GM23248 (cell line): ENCODE measurements around the gene FRS3. TPM values are rescaled to one million over a fixed set of nuclear protein-coding genes. Genes with fewer than 3 reads are reported as not detected.

Source experiments
- DNase-seq: peaks from one replicate; pipeline ENCODE4 v3.0.0-alpha.2; 2015
- H2AFZ ChIP-seq: fragments of 200-600 bp; sonication (generic); 2 replicates; pipeline ENCODE4 v1.6.1; 2016; ENCODE audit warnings: antibody characterized with exemption
- H3F3A ChIP-seq: fragments of 200-600 bp; sonication (generic); 2 replicates; pipeline ENCODE4 v1.6.1; 2016; ENCODE audit warnings: mild to moderate bottlenecking, antibody characterized with exemption, mixed run types; ENCODE audit not compliant: insufficient read depth
- H3K27ac ChIP-seq: fragments of 200-600 bp; sonication (generic); 2 replicates; pipeline ENCODE4 v1.5.1; 2016; ENCODE audit warnings: mild to moderate bottlenecking
- H3K27me3 ChIP-seq: fragments of 200-600 bp; sonication (generic); replicated peaks from 2 replicates; pipeline ENCODE4 v1.6.1; 2016; ENCODE audit warnings: mild to moderate bottlenecking; ENCODE audit not compliant: insufficient read depth
- H3K36me3 ChIP-seq: fragments of 200-600 bp; sonication (generic); 2 replicates; pipeline ENCODE4 v1.6.1; 2016; ENCODE audit warnings: low read depth, mild to moderate bottlenecking
- H3K4me1 ChIP-seq: fragments of 200-600 bp; sonication (generic); 2 replicates; pipeline ENCODE4 v1.6.1; 2016; ENCODE audit warnings: mild to moderate bottlenecking; ENCODE audit not compliant: insufficient read depth
- H3K4me2 ChIP-seq: fragments of 200-600 bp; sonication (generic); one replicate; pipeline ENCODE4 v1.6.1; 2016; ENCODE audit warnings: mild to moderate bottlenecking; ENCODE audit not compliant: unreplicated experiment
- H3K4me3 ChIP-seq: fragments of 200-600 bp; sonication (generic); 2 replicates; pipeline ENCODE4 v1.5.1; 2016; ENCODE audit warnings: mild to moderate bottlenecking
- H3K79me2 ChIP-seq: fragments of 200-600 bp; sonication (generic); 2 replicates; pipeline ENCODE4 v1.6.1; 2016; ENCODE audit warnings: mild to moderate bottlenecking; ENCODE audit not compliant: insufficient read depth
- H3K9ac ChIP-seq: fragments of 200-600 bp; sonication (generic); 2 replicates; pipeline ENCODE4 v1.6.1; 2016; ENCODE audit warnings: mild to moderate bottlenecking
- H3K9me2 ChIP-seq: fragments of 200-600 bp; sonication (generic); 2 replicates; pipeline ENCODE4 v1.6.1; 2016; ENCODE audit warnings: mixed run types, mild to moderate bottlenecking, moderate library complexity; ENCODE audit not compliant: insufficient read depth
- H3K9me3 ChIP-seq: fragments of 200-600 bp; sonication (generic); one replicate; pipeline ENCODE4 v1.6.1; 2017; ENCODE audit warnings: low read depth
- H4K20me1 ChIP-seq: fragments of 200-600 bp; sonication (generic); 2 replicates; pipeline ENCODE4 v1.6.0; 2016; ENCODE audit not compliant: insufficient read depth
- EZH2 ChIP-seq: fragments of 200-600 bp; sonication (generic); IDR thresholded peaks from 2 replicates; pipeline ENCODE4 v1.6.1; 2018; ENCODE audit warnings: antibody characterized with exemption, mild to moderate bottlenecking; ENCODE audit not compliant: insufficient read depth, poor library complexity, severe bottlenecking
- EZH2phosphoT487 ChIP-seq: fragments of 200-600 bp; sonication (generic); IDR thresholded peaks from 2 replicates; pipeline ENCODE4 v1.6.1; 2018; ENCODE audit warnings: antibody characterized with exemption, moderate library complexity, mild to moderate bottlenecking, low read depth; ENCODE audit not compliant: insufficient read depth
- WGBS, 2 experiments: methylation state at CpG; one replicate each; pipeline ENCODE4 v1.1.6; 2015 to 2017; ENCODE audit warnings: low lambda C conversion rate in 2 of 2, low coverage in 1 of 2; ENCODE audit errors: missing lambda C conversion rate in 2 of 2; 5-methylcytosine and 5-hydroxymethylcytosine counted together
- in situ Hi-C: fragments of 300-500 bp; cut with MboI; formaldehyde crosslinking; loops from 2 replicates; pipeline ENCODE4 v1.15.0; 2020
- polyA plus RNA-seq: library from polyadenylated mRNA; unstranded; fragments of >200 nt; fragmentation: Nextera tagmentation; extraction: Ambion mirVana; gene quantifications from 2 replicates; pipeline ENCODE4 v1.2.1, GENCODE V29; 2016
- total RNA-seq: library from RNA; depleted of rRNA; stranded (reverse); fragments of >200 nt; shearing (Covaris generic); gene quantifications from 2 replicates; pipeline ENCODE4 v1.2.3, GENCODE V29; 2014

Gene FRS3
- total and polyA plus RNA-seq, 2 experiments from 2014 or later, result 2.5 to 3.4 TPM

- Histone ChIP-seq H3K27me3 (no peaks in the 10 kb centered on the region; the same call in none of the 2 replicates), H3F3A (no peaks in the 10 kb centered on the region), H3K9me2 (no peaks in the 10 kb centered on the region), H3K9ac (no peak overlapping the region), H3K4me2 (no peak overlapping the region), H3K36me3 (no peaks in the 10 kb centered on the region), H2AFZ (no peak overlapping the region), H3K79me2 (no peaks in the 10 kb centered on the region), H4K20me1 (no peaks in the 10 kb centered on the region), H3K27ac (no peak overlapping the region), H3K9me3 (no peaks in the 10 kb centered on the region), H3K4me1 (no peaks in the 10 kb centered on the region), H3K4me3 (no peak overlapping the region)
- in situ Hi-C loops, result no loop called here
- WGBS, 2 experiments, result 74 to 75% methylated on average over 3 of the region's 3 CpGs
- TF ChIP-seq EZH2phosphoT487 (no peak), EZH2 (no peak)
- no peak for DNase-seq
Observed at GRCh38 chr6:41748542-41748941, 31.2 kb downstream of the FRS3 start.

- DNase-seq, result no peak
- Histone ChIP-seq H3K36me3 (no peaks in the 10 kb centered on the region), H3K9me3 (no peaks in the 10 kb centered on the region), H3K27ac (no peak overlapping the region), H3K79me2 (no peaks in the 10 kb centered on the region), H3K9me2 (no peaks in the 10 kb centered on the region), H3K9ac (no peak overlapping the region), H3K4me3 (no peak overlapping the region), H3K4me2 (no peak overlapping the region), H4K20me1 (no peaks in the 10 kb centered on the region), H3K27me3 (no peaks in the 10 kb centered on the region; the same call in none of the 2 replicates), H2AFZ (no peak overlapping the region), H3K4me1 (no peaks in the 10 kb centered on the region), H3F3A (no peaks in the 10 kb centered on the region)
- TF ChIP-seq EZH2, result no peak
- no peak for TF ChIP-seq EZH2phosphoT487
- WGBS, 2 experiments, result 77 to 87% methylated on average over 5 to 6 of the region's 6 CpGs
- in situ Hi-C loops, result no loop called here
Observed at GRCh38 chr6:41748102-41748477, 31.6 kb downstream of the FRS3 start.

- no peaks in the 10 kb centered on the region for H3F3A ChIP-seq
- 75 to 77% methylated on average over 15 of the region's 15 CpGs for WGBS, 2 experiments
- H4K20me1 ChIP-seq, result no peaks in the 10 kb centered on the region
- no peaks in the 10 kb centered on the region for H3K4me1 ChIP-seq
- H3K9me2 ChIP-seq, result no peaks in the 10 kb centered on the region
- no peak within 1 kb of the TSS for H3K27ac ChIP-seq
- in situ Hi-C loops, result no loop called here
- no peaks in the 10 kb centered on the region for H3K79me2 ChIP-seq
- DNase-seq, result no peak
- no peak within 1 kb of the TSS for H2AFZ ChIP-seq
- H3K9ac ChIP-seq, result no peak within 1 kb of the TSS
- H3K27me3 ChIP-seq, result no peaks in the 10 kb centered on the region; the same call in none of the 2 replicates
- TF ChIP-seq EZH2 (no peak), EZH2phosphoT487 (no peak)
- H3K4me3 ChIP-seq, result no peak within 1 kb of the TSS
- no peaks in the 10 kb centered on the region for H3K36me3 ChIP-seq
- H3K9me3 ChIP-seq, result no peaks in the 10 kb centered on the region
- H3K4me2 ChIP-seq, result no peak within 1 kb of the TSS
Observed at GRCh38 chr6:41747256-41748101, 32.2 kb downstream of the FRS3 start, which contains the start of gene PGC. Gene PGC (minus strand): TSS chr6:41747397. CDS start chr6:41747334, 63 bp downstream.

- Histone ChIP-seq H3K27ac (no peak overlapping the region), H3K4me3 (no peak overlapping the region), H3K4me1 (no peaks in the 10 kb centered on the region), H3K79me2 (no peaks in the 10 kb centered on the region), H3K9me2 (no peaks in the 10 kb centered on the region), H3K9ac (no peak overlapping the region), H3K4me2 (no peak overlapping the region), H4K20me1 (no peaks in the 10 kb centered on the region), H3K9me3 (no peaks in the 10 kb centered on the region), H3F3A (no peaks in the 10 kb centered on the region), H2AFZ (no peak overlapping the region), H3K36me3 (no peaks in the 10 kb centered on the region), H3K27me3 (no peaks in the 10 kb centered on the region; the same call in none of the 2 replicates)
- WGBS, 2 experiments, result 66 to 69% methylated on average over 7 to 10 of the region's 10 CpGs
- in situ Hi-C loops, result no loop called here
- TF ChIP-seq EZH2phosphoT487, result no peak
- no peak for TF ChIP-seq EZH2
- no peak for DNase-seq
Observed at GRCh38 chr6:41746107-41746506, 33.6 kb downstream of the FRS3 start.
